Fibroblast of skin of left quadriceps (primary cell): ENCODE results near the gene CUL1.

ENCODE experiments used
- DNase-seq, 2 experiments: peaks; one replicate each; pipeline ENCODE4 v3.0.0-alpha.2; 2013; ENCODE audit warnings: low read depth in 2 of 2

Gene CUL1

GRCh38 chr7:148698397-148699023 lies at the start of gene CUL1:
TSS of gene CUL1 (plus strand) at chr7:148698903. CDS start at chr7:148730123, 31,220 bp downstream.
- DNase-seq = peak in 1 of 2 experiments; percentile 42

GRCh38 chr7:148650232-148650858 lies 48.4 kb upstream of the CUL1 start:
- DNase-seq = peak; percentile 52 to 56

- no peak for DNase-seq
Observed at GRCh38 chr7:148652773-148653172, 45.9 kb upstream of the CUL1 start.

GRCh38 chr7:148657929-148658328 lies 40.8 kb upstream of the CUL1 start:
- DNase-seq = no peak

GRCh38 chr7:148661471-148661870 lies 37.2 kb upstream of the CUL1 start:
- DNase-seq = no peak

- no peak for DNase-seq
Observed at GRCh38 chr7:148662646-148663045, 36.1 kb upstream of the CUL1 start.

GRCh38 chr7:148664324-148664723 lies 34.4 kb upstream of the CUL1 start:
- peak in 1 of 2 experiments; percentile 15 for DNase-seq

- DNase-seq = no peak
Observed at GRCh38 chr7:148665221-148665620, 33.5 kb upstream of the CUL1 start.

- no peak for DNase-seq
Observed at GRCh38 chr7:148669927-148670326, 28.8 kb upstream of the CUL1 start.

- no peak for DNase-seq
Observed at GRCh38 chr7:148670374-148670773, 28.3 kb upstream of the CUL1 start.

- DNase-seq = no peak
Observed at GRCh38 chr7:148670807-148671206, 27.9 kb upstream of the CUL1 start.

GRCh38 chr7:148672041-148672440 lies 26.7 kb upstream of the CUL1 start:
- DNase-seq = no peak

GRCh38 chr7:148674689-148675088 lies 24.0 kb upstream of the CUL1 start:
- no peak for DNase-seq

GRCh38 chr7:148676291-148676690 lies 22.4 kb upstream of the CUL1 start:
- no peak for DNase-seq

- DNase-seq = no peak
Observed at GRCh38 chr7:148681821-148682220, 16.9 kb upstream of the CUL1 start.

GRCh38 chr7:148684289-148684830 lies 14.3 kb upstream of the CUL1 start:
- no peak for DNase-seq

GRCh38 chr7:148686312-148686937 lies 12.3 kb upstream of the CUL1 start:
- no peak for DNase-seq

- no peak for DNase-seq
Observed at GRCh38 chr7:148687555-148687954, 11.1 kb upstream of the CUL1 start.

GRCh38 chr7:148688526-148688925 lies 10.2 kb upstream of the CUL1 start:
- no peak for DNase-seq

- no peak for DNase-seq
Observed at GRCh38 chr7:148693651-148694050, 5.1 kb upstream of the CUL1 start.

- no peak for DNase-seq
Observed at GRCh38 chr7:148694631-148695030, 4.1 kb upstream of the CUL1 start.

GRCh38 chr7:148695953-148696352 lies 2.8 kb upstream of the CUL1 start:
- no peak for DNase-seq

GRCh38 chr7:148696787-148697186 lies 1.9 kb upstream of the CUL1 start:
- DNase-seq = no peak
